Hematopoietic multipotent progenitor cell treated with erythropoietin and hydrocortisone succinate and interleukin-3 and kit ligand, for 8 days (in vitro differentiated cells): ENCODE measurements around the gene NTRK2.

Experiments used
- DNase-seq: peaks from one replicate; pipeline ENCODE4 v3.0.0-alpha.2; 2015

NTRK2 gene

DNA sequence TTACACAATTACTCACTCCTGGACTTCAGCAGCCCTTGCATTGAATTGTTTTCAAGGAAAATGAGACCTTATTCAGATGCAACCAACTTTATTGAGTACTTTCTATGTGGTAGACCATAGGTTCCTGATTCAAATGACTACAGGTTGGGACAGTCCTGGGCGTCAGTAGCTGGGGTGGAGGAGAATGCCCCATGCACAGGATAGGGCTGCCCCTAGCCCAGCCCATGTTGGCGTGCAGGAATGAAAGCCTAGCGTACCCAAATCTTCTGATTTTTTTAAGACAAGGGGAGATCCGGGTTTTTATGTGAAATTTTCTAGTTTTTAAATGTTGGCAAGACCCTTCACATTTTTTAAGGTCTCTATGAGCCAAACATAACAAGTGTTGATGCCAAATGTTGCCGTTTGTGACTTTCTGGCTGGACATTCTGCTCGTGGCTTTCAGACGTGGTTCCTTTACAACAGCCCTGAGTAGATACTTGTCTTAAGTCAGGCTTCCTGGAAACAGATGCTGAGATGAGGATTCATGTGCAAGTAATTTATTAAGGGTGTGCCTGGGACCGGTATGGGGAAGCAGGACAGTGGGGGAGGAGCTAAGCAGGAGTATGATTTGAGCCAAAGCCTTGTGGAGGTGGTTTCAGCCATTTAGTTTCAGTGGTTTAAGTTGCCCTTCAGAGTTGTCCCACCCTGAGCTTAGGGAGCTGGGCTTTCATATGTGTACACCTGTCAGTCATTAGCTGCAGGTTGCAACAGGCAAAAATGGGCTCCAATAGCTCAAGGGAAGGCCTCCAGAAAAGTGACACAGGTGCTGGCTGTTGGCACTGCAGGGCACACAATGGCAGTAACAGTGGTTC, 154.1 kb downstream of the NTRK2 start:
- DNase-seq: no peak

DNA sequence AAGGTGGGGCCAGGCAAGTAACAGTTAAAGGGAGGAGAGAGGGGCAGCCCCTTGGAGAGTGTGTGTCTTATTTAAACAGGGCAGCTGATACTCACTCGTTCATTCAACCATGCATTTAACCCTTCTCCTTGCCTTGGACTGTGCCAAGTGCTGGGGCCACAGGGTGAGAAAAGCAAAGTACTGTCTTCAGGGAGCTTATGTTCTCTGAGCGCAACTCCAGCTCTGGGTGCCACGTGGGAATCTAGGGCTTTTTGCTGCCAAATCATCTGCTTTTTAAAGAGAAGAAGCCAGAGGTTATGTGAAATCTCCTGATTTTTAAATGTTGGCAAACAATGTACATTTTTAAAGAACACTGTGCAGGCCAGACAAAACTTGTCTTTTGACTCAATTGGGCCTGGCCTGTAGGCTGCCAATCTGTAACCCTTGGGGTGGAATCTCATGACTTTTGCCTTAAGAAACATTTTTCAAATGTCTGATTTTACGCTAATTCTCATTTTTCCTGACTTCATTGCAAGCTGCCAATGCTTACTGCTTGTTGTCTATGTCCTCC, 157.8 kb downstream of the NTRK2 start:
- DNase-seq: no peak

DNA sequence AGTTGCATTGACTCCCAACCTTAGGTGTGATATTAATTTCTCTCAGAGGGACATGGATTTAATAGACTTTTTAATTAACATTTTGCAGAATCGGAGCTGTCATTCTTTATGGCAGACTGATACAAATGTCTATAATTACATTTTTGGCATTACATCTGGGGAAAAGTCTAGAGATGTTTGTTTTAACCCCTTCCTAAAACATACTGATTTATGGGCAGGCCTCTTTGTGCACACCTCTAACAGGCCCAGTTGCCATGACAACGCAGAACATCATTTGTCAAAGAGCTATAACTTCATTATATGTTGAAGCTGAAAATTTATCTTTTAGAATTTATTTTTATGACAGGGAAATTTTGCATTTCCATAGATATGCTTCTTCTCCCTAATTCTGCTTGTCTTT, 158.5 kb downstream of the NTRK2 start:
- DNase-seq: no peak

DNA sequence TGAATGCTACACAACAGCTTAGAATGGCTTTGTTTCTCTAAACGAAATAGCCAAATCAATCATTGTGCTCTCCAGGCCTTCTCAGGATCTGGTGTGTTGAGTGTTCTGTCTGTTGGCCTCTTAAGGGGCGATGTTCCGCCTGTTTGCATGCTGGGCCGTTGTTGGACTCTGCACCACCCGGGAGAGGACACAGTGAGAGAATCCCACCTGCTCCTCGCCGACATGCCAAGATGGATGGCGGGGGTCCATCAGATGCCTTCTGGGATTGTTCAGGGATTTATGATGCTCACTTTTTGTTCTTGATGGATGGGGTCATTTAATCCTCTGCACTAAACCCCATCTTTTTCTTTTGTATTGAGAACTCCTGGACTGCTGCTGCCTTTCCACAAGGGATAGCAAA, 159.9 kb downstream of the NTRK2 start:
- no peak for DNase-seq

DNA sequence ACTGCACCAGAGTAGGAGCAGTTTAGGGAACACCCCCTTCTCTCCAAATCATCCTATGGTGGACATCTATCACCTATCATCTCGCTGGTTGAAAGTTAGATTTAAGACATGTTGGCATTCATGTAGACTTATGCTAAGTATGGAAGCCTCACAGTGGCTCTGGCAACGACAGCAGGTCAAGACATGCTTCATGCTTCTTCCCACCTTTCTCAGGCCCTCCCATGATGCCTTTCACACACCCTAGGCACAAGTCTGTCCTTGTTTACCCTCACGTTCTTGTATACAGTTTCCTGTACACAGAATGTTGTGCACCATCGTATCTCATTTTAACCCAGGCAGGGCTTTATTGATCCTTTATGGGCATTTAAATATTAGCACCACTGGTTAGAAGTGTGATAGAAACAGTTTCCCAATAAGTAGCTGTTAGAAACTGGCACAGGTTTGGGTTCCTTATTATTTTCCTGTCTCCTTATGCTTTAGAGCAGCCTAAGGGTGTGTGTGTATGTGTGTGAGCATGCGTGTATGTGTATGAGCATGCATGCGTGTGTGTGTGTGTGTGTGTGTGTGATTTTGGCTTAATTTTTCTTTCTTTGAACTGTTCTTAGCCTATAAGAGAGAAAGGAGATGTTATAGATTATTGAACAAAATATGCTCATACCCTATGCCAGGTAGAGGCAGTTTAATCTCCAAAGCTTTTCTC, 160.6 kb downstream of the NTRK2 start:
- DNase-seq: no peak

DNA sequence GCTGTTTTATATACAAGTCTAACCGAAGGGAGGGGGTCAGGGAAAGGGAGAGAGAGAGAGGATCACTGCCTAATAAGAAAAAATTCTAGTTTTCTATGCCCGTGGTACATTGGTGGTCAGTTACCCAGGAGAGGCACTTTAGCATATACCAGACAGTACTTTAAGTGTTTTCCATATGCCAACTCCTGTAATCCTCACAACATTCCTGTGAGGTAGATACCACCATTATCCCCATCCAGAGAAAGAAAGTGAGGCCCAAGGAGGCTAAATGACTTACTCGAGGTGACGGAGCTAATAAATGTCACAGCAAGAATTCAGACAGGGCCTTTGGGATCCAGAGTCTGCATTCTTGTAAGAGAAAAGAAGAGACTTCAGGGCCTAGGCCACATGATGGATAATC, 161.8 kb downstream of the NTRK2 start:
- DNase-seq: no peak

DNA sequence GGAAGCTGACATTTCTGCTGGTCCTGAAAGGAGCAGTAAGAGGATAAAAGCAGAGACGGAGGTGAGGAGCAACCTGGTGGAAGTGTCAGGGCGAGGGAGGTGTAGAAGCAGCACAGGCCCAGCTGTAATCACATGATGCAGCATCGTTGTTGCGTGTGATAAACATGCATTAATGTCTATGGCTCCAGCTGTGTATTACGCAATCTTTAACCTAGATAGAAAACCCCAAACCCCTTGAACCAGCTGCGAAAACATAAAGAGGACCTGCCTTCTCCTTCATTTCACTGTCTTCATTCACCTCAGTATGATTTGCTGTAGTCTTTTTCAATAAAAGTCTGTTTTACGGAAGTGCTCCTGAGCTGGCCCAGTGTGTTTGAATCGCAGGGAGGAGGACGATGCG, 162.9 kb downstream of the NTRK2 start:
- DNase-seq: no peak

DNA sequence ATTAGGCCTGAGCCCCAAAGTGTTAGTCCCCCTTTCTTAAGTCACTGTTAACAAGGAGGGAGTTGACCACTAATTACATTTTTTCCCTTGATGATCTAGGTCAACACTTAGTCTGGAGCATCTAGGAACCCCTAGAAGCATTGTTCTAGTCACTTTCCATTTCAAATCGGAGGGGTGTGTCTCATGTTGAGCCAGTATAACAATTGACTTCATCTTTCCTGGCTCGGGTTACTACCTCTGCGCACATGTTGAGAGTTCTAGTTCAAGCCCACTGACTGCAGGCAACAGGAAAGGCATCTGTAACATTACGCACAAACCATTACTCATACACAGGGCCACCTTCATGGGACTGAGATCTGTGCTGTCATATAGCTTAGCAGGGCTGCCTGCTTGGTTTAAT, 164.9 kb downstream of the NTRK2 start:
- DNase-seq: no peak

DNA sequence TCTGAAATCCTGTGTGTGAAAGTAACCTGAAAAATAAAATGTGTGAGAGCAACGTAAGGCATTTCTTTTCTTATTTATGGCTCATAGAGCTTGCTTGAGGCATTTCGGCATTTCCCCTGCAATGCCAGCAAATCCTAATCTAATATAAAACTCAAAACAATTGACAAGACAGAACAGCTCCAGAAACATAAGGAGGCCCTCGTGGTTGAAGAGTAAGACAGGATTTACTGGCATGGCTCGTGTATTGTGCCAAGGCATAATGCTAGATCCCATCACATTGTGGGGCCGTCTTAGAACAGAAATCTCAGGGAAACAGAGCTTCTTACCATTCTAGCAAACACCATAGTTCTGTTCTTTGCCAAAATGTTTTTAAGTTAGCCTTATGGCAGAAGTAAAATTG, 166.2 kb downstream of the NTRK2 start:
- no peak for DNase-seq

DNA sequence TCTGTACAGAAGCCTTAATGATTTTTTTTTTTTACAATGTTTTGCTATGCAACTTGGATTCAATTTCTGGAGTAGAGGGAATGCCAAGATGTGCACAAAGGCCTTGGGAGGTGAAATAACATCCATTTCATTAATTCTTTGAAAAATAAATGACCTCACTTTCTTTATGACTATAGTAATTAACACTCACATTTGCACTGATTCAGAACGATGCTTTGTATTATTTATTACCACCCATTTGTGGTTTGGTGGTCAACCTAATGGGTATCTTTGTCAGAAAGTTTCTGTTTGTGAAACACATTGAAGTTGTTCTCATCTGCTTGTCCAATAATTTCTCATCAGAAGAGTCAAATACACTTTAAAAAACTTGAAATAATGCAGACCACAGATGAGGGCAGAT, 169.3 kb downstream of the NTRK2 start:
- DNase-seq: no peak

DNA sequence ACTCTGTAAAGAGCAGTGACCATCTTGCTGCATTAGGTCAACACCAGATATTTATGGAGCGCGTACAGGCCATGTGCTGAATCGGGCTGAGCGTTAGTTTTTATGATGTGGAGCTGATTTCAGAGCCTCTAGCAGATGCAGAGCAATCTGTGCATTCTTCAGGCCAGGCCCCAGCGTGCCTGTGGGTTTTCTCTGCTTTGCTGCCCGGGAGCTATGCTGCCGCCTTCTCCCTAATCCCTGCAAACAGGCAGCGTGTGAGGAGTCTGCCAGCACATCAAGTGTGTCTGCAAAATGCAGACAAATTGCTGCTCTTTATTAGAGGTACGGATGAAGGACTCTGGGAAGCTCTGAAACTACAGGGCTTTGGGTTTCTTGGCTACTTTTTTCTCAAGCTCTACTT, 170.0 kb downstream of the NTRK2 start:
- DNase-seq: no peak

DNA sequence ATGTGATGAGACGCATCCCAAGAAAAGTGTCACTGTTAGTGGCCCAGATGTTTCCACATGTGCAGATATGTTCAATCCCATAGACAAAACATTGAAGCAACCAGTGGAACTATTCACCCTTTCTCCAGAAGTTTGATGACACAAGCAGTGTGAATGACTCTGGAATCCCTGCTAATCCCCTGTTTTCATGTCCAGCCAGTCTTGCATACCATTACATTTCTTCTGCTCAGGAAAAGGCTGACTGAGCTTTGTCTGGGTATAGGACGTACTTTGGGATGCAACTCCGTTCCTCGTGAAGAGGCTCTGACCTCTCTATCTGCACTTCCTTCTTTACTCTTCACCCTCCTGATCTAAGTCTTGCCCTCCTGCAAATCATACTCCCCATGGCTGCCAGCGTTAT, 172.4 kb downstream of the NTRK2 start:
- DNase-seq: no peak

DNA sequence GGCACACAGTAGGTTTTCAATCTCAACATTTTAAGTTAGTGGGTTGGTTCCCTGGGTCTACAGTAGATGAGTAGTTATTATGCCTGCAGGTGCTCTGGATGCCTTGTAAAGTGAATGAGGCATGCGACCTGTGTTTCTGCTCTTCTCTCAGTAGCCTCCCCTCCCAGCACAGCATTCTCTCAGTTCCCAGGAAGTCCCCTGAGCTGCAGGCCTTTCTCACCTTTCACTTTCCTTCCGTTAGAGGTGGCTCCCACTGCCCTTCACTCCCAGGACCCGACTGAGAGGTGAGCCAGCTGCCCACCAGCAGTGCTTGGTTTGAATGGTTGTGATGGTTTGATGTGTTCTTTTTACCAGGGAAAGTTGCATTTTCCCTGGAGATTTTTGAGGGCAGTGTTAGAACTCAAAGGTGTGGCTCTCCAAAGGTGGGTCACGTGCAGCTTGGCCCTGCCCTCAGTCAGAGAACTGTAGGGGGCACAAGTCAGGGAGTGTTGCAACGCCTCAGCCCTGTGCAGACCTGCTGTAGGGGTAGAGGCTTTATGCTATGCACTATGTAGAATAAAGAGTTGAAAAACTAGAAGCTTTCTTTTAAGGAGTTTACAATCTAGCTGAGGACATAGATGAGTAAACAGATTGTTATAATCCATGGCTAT, 173.8 kb downstream of the NTRK2 start:
- no peak for DNase-seq

DNA sequence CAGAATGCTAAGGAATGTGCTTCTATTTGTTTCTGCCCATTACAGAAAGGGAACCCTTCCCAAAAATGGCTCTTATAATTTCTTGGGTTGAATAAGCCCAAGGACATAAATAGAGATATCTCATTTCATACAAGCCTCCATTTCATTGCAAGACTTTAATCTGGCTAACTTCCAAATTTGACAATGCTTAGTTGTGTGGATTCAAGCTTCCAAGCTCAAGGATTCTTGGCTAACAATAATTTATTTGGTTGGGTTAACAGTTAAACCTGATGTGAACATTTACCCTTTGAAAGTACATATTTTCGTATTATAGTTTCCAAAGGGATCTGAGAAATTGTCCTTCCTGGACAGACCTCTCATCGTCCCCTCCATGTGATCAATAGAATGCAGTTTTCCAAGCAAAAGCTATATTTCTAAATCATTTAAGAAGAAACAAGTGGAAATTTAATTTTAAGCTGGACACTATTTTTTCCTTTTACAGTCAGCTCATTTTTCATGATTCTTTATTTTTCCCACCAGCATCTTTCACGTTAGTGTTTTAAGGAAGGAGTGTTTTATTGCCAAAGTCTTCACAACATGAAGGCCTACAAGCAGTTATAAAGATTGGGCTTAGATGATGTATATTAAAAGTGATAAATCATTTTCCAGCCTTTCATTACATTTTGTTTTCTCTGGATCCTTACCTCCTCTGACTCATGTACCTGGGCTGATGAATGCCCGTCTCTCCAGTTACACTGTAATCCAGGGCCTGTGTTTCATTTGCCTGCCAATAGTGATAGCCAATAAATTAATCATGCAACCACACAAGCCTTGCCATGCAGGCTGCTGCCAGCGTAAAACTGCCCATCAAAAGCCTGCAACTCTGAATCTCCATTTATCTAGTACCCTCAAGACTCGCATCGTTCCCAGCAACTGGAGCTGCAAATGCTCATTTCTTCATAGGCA, 176.7 kb downstream of the NTRK2 start:
- no peak for DNase-seq

DNA sequence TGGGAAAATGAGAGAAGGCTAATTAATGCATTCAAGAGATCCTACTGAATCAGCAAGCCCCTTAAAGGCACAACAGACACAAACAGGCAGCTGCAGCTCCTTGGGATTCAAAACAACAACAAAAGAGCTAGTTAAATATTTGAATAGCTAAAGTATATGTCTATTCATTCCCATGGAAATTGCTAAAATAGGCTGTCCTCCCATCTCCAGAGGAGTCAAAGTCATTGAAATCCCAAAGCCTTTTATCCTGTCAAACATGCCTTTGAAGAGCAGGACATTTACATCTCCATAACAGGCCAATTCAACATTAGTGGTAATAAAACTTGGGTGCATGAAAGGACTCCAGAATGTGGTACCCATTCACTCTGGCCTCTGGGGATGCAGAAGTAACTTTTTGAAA, 177.4 kb downstream of the NTRK2 start:
- no peak for DNase-seq

DNA sequence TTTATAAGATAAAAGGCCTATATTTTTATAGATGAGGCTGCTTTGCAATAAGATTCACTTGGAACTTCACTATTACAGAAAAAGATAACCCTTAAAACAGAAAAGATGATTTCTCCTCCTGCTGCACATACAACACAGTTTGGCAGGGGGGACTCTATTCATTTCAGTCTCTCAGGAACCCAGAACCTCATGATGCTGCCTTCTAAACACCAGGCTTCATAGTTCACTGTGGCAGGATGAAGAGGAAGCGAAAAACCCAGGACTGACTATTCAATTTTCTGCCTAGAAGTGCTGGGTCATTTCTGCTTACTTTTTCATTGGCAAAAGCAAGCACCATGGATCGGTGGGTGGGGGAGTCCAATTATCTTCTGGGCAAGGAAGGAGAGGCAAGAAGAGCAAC, 179.5 kb downstream of the NTRK2 start:
- no peak for DNase-seq

DNA sequence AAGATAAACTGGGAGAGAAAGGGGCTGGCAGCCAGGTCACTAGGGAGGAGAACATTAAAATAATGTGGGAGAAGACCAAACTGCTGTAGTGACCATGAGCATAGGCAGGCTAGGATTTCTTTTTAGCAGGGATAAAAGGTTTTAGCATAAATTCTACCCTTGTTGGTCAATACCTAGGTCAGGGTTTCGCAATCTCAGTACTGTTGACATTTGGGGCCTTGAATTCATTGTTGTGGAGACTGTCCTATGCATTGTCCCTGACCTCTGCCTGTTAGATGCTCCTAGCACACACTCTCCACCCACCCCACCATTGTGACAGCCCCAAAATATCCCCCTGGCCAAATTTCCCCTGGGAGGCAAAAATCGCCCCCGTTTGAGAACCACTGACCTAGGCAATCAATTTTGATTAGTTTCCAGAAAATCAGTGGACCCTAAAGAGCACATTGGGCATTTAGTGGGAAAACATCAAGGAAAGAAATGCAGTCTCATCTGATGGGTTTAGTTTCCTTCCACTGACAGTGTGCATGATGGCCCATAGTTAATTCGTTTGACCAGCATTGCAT, 181.4 kb downstream of the NTRK2 start:
- DNase-seq: no peak

DNA sequence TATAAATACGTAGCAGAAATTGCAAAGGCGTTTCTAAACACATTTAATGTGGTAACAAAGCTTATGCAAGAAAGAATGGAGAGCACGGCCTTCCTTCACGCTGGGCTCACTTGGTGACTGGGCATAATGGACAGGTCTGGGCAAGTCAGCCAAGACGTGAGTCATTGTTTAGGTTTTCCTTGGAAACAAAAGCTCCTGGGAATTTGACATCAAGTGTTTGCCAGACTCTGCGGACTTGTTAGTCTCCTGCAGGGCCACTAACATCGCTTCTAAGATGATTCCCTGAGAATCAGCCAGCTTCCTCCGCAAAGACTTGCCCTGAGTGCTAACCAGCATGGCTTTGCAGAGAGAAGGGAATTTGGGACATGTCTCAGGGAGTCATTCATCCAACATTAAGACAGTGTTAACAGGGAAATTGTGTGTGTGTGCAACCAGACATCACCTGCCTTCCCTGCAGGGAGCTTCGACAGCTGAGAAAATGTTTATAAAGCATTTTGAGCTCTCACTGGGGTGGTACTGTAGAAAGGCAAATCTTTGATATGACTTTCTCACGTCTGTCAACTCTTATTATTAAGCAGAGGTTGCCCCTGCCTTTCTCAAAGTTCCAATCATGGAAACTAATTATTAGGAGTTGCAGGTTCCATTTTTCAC, 182.5 kb downstream of the NTRK2 start:
- DNase-seq: no peak

DNA sequence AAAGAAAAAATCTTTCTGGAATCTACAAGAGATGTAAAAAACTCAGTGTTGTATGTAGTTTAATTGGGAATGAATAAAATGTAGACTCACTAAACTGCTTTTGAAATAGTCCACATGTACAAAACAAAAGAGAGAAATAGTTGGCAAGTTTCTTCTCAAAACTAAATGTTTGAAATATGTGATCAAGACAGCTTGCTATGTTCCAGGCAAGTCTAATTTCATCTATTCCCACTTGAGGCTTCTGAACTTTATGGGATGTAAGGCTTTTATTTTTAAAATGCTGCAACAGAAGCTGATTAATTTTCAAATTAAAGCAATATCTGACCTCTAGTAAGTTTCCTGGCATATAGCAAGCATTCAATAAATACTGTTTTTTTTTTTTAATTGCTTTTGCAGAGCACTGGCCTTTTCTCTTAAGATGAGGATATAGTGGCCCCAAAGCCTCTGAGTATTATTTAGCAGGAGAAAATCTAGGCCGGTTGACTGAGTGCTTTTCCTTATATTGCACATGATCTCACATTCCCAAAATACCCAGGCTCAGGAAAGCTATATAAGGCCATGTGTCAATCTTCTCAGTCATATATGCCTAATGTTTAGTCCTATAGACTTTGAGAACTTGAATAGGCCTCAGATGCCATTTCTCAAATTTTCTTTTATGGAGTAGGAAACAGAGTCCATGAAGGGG, 183.2 kb downstream of the NTRK2 start:
- DNase-seq: no peak

DNA sequence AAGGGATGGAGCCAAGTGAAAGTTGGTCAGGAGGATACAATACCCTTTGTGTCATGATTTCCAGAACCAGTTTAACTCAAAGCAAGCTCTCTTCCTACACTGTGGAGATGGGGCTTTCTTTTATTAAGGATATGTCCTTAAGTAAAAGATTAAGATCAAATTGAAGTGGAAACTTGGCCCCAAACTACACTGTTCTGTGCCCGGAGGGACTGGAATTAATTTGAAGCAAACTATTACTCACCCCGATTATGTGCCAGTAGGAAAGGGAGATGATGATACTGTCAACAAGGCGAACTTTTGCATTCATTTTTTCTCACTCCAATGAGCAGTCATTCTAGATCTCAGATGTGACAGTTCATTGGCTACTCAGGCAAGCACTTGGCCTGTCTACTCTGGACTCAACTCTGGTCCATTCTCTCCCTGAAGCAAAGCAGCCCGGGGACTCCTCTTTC, 186.7 kb downstream of the NTRK2 start:
- DNase-seq: no peak

DNA sequence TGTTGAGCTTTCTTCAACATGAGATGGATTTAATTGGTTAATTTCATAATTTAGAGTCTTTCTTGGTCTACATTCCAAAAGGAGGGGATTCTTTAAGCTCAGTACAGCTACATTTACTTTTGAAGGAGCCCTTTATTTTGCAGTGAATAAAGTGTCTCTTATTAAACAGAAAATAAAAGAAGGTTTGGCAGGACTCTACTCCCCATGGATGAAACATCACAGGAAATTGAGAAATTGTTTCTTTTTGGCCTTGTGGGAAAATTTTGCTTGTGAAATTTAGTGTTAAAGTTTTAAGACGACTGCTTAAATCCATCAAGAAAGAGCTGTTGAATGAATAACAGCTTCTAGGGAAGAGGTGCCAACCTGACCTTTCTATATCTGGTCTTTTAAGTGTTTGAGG, 187.7 kb downstream of the NTRK2 start:
- no peak for DNase-seq
